ENCODE results near the gene WIPF2.

DNA sequence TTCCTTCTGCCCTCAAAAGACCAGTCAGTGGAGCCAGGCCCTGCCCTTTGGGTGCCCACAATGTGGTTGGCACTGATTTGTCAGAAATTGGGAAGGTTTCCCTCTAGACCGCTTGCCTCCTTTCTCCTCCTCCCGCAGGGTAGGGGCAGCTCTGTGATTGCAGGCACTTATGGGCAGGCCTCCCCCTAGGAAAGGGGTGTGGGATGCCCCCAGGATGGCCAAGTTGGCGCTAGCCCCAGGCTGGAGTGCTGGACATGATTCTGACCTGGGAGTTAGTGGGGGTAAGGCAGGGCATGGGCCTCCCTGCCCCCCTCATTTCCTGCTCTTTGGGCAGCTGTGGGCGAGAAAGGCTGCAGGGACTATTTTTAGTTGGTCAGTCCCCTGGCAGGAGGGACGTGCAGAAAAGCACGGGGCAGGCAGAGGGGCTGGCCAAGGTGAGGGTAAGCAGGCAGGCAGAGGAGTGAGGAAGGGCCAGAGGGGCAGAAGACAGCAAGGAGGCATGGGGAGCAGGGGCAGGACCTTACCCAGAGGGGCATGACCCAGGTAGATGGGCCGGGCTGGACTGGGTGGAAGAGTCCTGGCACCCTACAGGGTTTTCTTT lies 93.1 kb downstream of the WIPF2 start:
- TF ChIP-seq POLR2A (IDR thresholded peaks at IDR 0.05) (no peak), CTCF (IDR thresholded peaks at IDR 0.05) (no peak)

Data from tibial nerve (tissue), 3 donors.